Chondrocyte (in vitro differentiated cells): ENCODE data around the gene TSPAN12. TPM values are rescaled to one million over a fixed set of nuclear protein-coding genes. Genes with fewer than 3 reads are reported as not detected.

ENCODE experiments used
- DNase-seq: peaks from one replicate; pipeline ENCODE4 v3.0.0; 2021; ENCODE audit warnings: mixed read lengths, low spot score
- H3K27ac Mint-ChIP-seq: one replicate; pipeline ENCODE4 v1.8.0; 2021; ENCODE audit warnings: mild to moderate bottlenecking, moderate library complexity, mixed read lengths; ENCODE audit not compliant: unreplicated experiment
- H3K27me3 Mint-ChIP-seq: 2 replicates; pipeline ENCODE4 v1.8.0; 2021; ENCODE audit warnings: low read depth, mixed read lengths
- H3K36me3 Mint-ChIP-seq: 2 replicates; pipeline ENCODE4 v1.8.0; 2021; ENCODE audit warnings: low read depth, mixed read lengths
- H3K4me1 Mint-ChIP-seq: 2 replicates; pipeline ENCODE4 v1.8.0; 2021; ENCODE audit warnings: low read depth, mild to moderate bottlenecking, mixed read lengths
- H3K4me3 Mint-ChIP-seq: one replicate; pipeline ENCODE4 v1.8.0; 2021; ENCODE audit warnings: mild to moderate bottlenecking, moderate library complexity, mixed read lengths; ENCODE audit not compliant: unreplicated experiment
- H3K9me3 Mint-ChIP-seq: 2 replicates; pipeline ENCODE4 v1.8.0; 2021; ENCODE audit warnings: low read depth, mixed read lengths
- CTCF ChIP-seq: fragments of 200-600 bp; sonication (generic); IDR thresholded peaks from 2 replicates; pipeline ENCODE4 v1.5.0; 2021; ENCODE audit warnings: antibody characterized with exemption, mild to moderate bottlenecking, moderate library complexity
- total RNA-seq: library from RNA; stranded (reverse); gene quantifications from 3 replicates; pipeline ENCODE4 v1.2.1, GENCODE V29; 2021

TSPAN12 gene
- total RNA-seq, 1 donor from 2014 or later, result 7.8 TPM

- H3K9me3 Mint-ChIP-seq, result no peaks in the 10 kb centered on the region
- no peaks in the 10 kb centered on the region for H3K36me3 Mint-ChIP-seq
- H3K4me1 Mint-ChIP-seq, result peaks cover 18% of the 10 kb centered on the region
- H3K27me3 Mint-ChIP-seq, result no peaks in the 10 kb centered on the region
- no peak for DNase-seq
- TF ChIP-seq CTCF, result no peak
- H3K4me3 Mint-ChIP-seq, result no peak overlapping the region
- H3K27ac Mint-ChIP-seq, result no peak overlapping the region
These were observed 1.5 kb upstream of the TSPAN12 start for GRCh38 chr7:120859459-120859858.

GRCh38 chr7:120856621-120857352 is 1.2 kb downstream of the TSPAN12 start:
- TF ChIP-seq CTCF, result no peak
- Mint-ChIP-seq H3K9me3 (no peaks in the 10 kb centered on the region), H3K36me3 (no peaks in the 10 kb centered on the region), H3K4me1 (peaks cover 18% of the 10 kb centered on the region), H3K27ac (peak overlapping the region; percentile 91), H3K27me3 (no peaks in the 10 kb centered on the region), H3K4me3 (peak overlapping the region; percentile 99)
- peak; percentile 82 for DNase-seq

- no peaks in the 10 kb centered on the region for H3K36me3 Mint-ChIP-seq
- H3K9me3 Mint-ChIP-seq, result no peaks in the 10 kb centered on the region
- H3K27me3 Mint-ChIP-seq, result no peaks in the 10 kb centered on the region
- H3K4me3 Mint-ChIP-seq, result peak overlapping the region; percentile 99
- peaks cover 18% of the 10 kb centered on the region for H3K4me1 Mint-ChIP-seq
- TF ChIP-seq CTCF, result no peak
- DNase-seq, result no peak
- no peak overlapping the region for H3K27ac Mint-ChIP-seq
These were observed 1.7 kb downstream of the TSPAN12 start for GRCh38 chr7:120856198-120856597.

GRCh38 chr7:120852700-120853099 is 5.2 kb downstream of the TSPAN12 start:
- no peak overlapping the region for H3K27ac Mint-ChIP-seq
- no peak for DNase-seq

GRCh38 chr7:120843109-120843508 is 14.8 kb downstream of the TSPAN12 start:
- Mint-ChIP-seq H3K9me3 (no peaks in the 10 kb centered on the region), H3K4me3 (no peak overlapping the region), H3K4me1 (no peaks in the 10 kb centered on the region), H3K36me3 (peaks cover 4% of the 10 kb centered on the region), H3K27ac (no peak overlapping the region), H3K27me3 (no peaks in the 10 kb centered on the region)
- no peak for TF ChIP-seq CTCF
- no peak for DNase-seq

More at GRCh38 chr7:120852700-120853099, 5.2 kb downstream of the TSPAN12 start:
- H3K4me3 Mint-ChIP-seq, result no peak overlapping the region
- no peaks in the 10 kb centered on the region for H3K27me3 Mint-ChIP-seq
- peaks cover 9% of the 10 kb centered on the region for H3K4me1 Mint-ChIP-seq
- TF ChIP-seq CTCF, result no peak
- no peaks in the 10 kb centered on the region for H3K36me3 Mint-ChIP-seq
- no peaks in the 10 kb centered on the region for H3K9me3 Mint-ChIP-seq
